AG09309 (cell line): ENCODE measurements around the gene ZNF652.

ENCODE experiments used
- DNase-seq: peaks from one replicate; pipeline ENCODE4 v3.0.0-alpha.2; 2010; ENCODE audit warnings: low read depth
- H3K4me3 ChIP-seq: 2 replicates; pipeline ENCODE4 v1.5.1; 2011; ENCODE audit warnings: mild to moderate bottlenecking, low read depth, low read length, moderate library complexity; ENCODE audit not compliant: control insufficient read depth
- CTCF ChIP-seq: IDR thresholded peaks from 2 replicates; pipeline ENCODE4 v1.5.1; 2011; ENCODE audit warnings: mild to moderate bottlenecking, low read depth, low read length, inconsistent platforms; ENCODE audit not compliant: insufficient read depth, control insufficient read depth; ENCODE audit errors: missing control alignments

ZNF652 gene

DNA sequence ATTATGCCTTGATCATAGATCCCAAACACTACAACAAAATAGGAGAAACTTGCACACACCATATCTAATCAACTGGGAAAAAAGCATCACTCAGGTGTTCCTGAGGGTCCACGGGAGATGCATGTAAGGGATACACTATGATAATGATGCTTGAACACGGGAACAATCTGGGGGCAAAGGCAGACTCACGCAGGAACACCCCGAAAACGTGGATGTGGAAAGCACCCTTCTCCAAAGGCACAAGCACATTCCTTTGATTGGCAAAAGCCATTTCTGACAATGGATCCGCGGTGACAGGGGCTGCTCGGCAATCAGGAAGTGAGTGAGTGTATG lies 1.3 kb downstream of the ZNF652 start:
- no peak for TF ChIP-seq CTCF
- DNase-seq = no peak
- H3K4me3 ChIP-seq = peak overlapping the region; percentile 100

DNA sequence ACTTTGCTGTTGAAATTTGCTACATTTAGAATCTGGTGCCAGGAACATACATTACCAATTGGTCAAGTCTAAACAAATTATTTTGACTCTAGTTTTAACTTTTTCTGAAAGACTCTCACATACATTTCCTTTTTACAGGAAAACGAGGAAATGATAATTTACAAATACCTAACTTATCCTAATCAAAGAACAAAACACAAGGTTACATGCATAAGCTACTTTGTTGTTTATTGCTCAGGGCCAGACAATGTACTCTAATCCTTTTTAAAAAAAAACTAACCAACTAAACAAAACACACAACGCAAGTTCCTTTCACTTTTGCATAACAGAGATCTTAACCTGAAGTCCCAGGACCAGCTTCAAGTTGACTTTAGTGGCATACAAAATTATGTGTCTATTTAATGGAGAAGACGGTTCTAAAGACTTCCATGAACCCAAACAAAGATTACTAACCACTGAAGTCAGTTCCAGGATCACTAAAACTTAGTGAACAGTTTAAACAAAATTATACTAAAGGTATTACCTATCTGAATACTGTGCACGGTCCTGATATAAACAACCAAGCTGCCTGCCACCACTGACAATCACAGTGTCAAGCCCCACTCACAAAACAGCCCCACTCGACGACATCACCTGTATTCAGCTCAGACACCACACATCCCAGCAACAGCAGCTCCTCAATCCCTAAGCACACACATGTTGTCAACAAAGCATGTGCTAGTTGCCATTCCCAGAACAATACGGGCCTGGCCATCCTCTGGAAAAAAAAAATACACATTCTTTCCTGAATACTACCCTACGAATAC lies 1.9 kb downstream of the ZNF652 start:
- DNase-seq = no peak
- TF ChIP-seq CTCF = no peak

DNA sequence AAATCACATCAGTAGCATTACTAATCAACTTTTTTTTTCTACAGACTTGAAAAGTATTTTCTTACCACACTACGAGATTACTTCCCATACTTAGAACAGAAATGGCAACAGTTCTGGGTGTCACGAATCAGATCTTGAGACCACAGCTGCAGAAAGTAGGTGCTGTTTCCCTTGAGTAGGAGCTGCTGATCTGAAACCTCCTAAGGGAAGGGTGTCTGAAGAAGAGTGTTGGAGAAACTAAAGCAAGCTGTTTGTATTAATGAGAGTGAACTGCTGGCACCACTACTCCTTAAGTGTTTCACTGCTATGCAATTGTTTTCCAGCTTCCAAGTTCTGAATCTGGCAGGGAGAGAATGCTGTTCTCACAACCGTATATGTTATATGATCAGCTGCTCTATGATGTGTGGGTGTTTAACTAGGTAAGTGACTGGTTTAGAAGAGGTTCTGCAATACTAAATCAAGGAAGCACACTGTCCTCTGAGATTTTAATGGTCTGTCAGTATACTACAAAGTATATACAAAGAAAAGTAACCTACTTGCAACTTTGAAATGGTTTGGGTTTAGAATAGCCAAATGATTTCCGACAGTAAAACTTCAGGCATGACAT lies 3.3 kb downstream of the ZNF652 start:
- no peak for TF ChIP-seq CTCF
- DNase-seq = no peak
- H3K4me3 ChIP-seq = no peak overlapping the region

More for the DNA sequence above, 1.9 kb downstream of the ZNF652 start:
- H3K4me3 ChIP-seq = peak overlapping the region; percentile 100

GRCh38 chr17:49357516-49357915 lies 4.5 kb downstream of the ZNF652 start:
- no peak for TF ChIP-seq CTCF
- no peak for DNase-seq
- no peak overlapping the region for H3K4me3 ChIP-seq

- no peak for TF ChIP-seq CTCF
- DNase-seq = no peak
Observed at GRCh38 chr17:49356320-49356719, 5.7 kb downstream of the ZNF652 start.

GRCh38 chr17:49353607-49354006 lies 8.4 kb downstream of the ZNF652 start:
- TF ChIP-seq CTCF = no peak
- no peak for DNase-seq
- no peak overlapping the region for H3K4me3 ChIP-seq

More at GRCh38 chr17:49356320-49356719, 5.7 kb downstream of the ZNF652 start:
- no peak overlapping the region for H3K4me3 ChIP-seq
